HepG2 (cell line): ENCODE results near the gene FDXR. TPM values are rescaled to one million over a fixed set of nuclear protein-coding genes. Genes with fewer than 3 reads are reported as not detected.

Experiments used
- ERF ChIP-seq: IDR thresholded peaks from 2 replicates; pipeline ENCODE4 v1.6.1; 2018; ENCODE audit warnings: missing biosample characterization, missing genetic modification reagents
- FOSL1 ChIP-seq: sonication (generic); formaldehyde crosslinking; IDR thresholded peaks from 2 replicates; pipeline ENCODE4 v1.9.0; 2021; ENCODE audit warnings: missing genetic modification reagents, borderline replicate concordance
- FOXA1 ChIP-seq, 2 experiments: fragments of 450-650 bp in 1 of 2; sonication (generic) in 1 of 2; formaldehyde crosslinking in 1 of 2; IDR thresholded peaks; 2 replicates each; pipeline versions ENCODE4 v1.4.0 to v1.6.1; 2016 to 2020; ENCODE audit warnings: missing genetic modification reagents in 1 of 2
- GTF2F1 ChIP-seq: fragments of 150-350 bp; IDR thresholded peaks from 2 replicates; pipeline ENCODE4 v1.6.1; 2014; ENCODE audit warnings: low read length
- HNRNPH1 ChIP-seq: fragments of 200-400 bp; formaldehyde crosslinking; optimal IDR thresholded peaks from 2 replicates; pipeline ENCODE3; 2017; ENCODE audit warnings: mild to moderate bottlenecking, low read depth, low read length
- NCOR1 ChIP-seq: fragments of 200-600 bp; sonication (generic); IDR thresholded peaks from 2 replicates; pipeline ENCODE4 v1.7.0; 2017; ENCODE audit warnings: antibody characterized with exemption, low read length, borderline replicate concordance
- NFKBIZ ChIP-seq: IDR thresholded peaks from 2 replicates; pipeline ENCODE4 v1.6.1; 2018; ENCODE audit warnings: missing genetic modification reagents, missing compliant biosample characterization
- NPAS2 ChIP-seq: sonication (generic); formaldehyde crosslinking; IDR thresholded peaks from 2 replicates; pipeline ENCODE4 v1.8.0; 2022; ENCODE audit warnings: mild to moderate bottlenecking, missing genetic modification reagents, borderline replicate concordance
- NR1H2 ChIP-seq: sonication (generic); formaldehyde crosslinking; IDR thresholded peaks from 2 replicates; pipeline ENCODE4 v1.8.1; 2022; ENCODE audit warnings: low read depth, missing genetic modification reagents, borderline replicate concordance
- POLR2AphosphoS2 ChIP-seq: IDR thresholded peaks from 2 replicates; pipeline ENCODE4 v1.6.1; 2011; ENCODE audit warnings: low read depth, low read length, improper control_type of control experiment
- PPARG ChIP-seq: conservative IDR thresholded peaks from 2 replicates; pipeline ENCODE4 v1.6.1; 2016; ENCODE audit warnings: missing biosample characterization, missing genetic modification reagents
- REL ChIP-seq: sonication (generic); formaldehyde crosslinking; conservative IDR thresholded peaks from 2 replicates; pipeline ENCODE4 v1.8.0; 2022; ENCODE audit warnings: mild to moderate bottlenecking, missing genetic modification reagents, moderate library complexity
- RXRB ChIP-seq: IDR thresholded peaks from 2 replicates; pipeline ENCODE4 v1.6.1; 2016; ENCODE audit warnings: borderline replicate concordance, missing genetic modification reagents, missing compliant biosample characterization
- SP4 ChIP-seq: sonication (generic); formaldehyde crosslinking; IDR thresholded peaks from 2 replicates; pipeline ENCODE4 v1.8.1; 2023; ENCODE audit warnings: mild to moderate bottlenecking, missing genetic modification reagents
- SRSF1 ChIP-seq: fragments of 200-400 bp; formaldehyde crosslinking; optimal IDR thresholded peaks from 2 replicates; pipeline ENCODE3; 2017; ENCODE audit warnings: mild to moderate bottlenecking, low read depth, low read length, moderate library complexity
- SUZ12 ChIP-seq: fragments of 150-350 bp; IDR thresholded peaks from 2 replicates; pipeline ENCODE4 v1.6.1; 2014; ENCODE audit warnings: low read depth, low read length
- TCF7L2 ChIP-seq: IDR thresholded peaks from 2 replicates; pipeline ENCODE4 v1.6.1; 2011; ENCODE audit warnings: mild to moderate bottlenecking, low read depth, low read length, moderate library complexity
- ZFP36L1 ChIP-seq: sonication (generic); formaldehyde crosslinking; IDR thresholded peaks from 2 replicates; pipeline ENCODE4 v1.8.0; 2022; ENCODE audit warnings: mild to moderate bottlenecking, missing genetic modification reagents, moderate library complexity
- ZNF432 ChIP-seq: sonication (generic); formaldehyde crosslinking; IDR thresholded peaks from 2 replicates; pipeline ENCODE4 v1.5.0; 2020; ENCODE audit warnings: missing genetic modification reagents, mild to moderate bottlenecking, borderline replicate concordance
- ZSCAN29 ChIP-seq: sonication (generic); formaldehyde crosslinking; conservative IDR thresholded peaks from 2 replicates; pipeline ENCODE4 v1.4.0; 2020; ENCODE audit warnings: mild to moderate bottlenecking, missing genetic modification reagents
- polyA plus RNA-seq, 8 experiments: library from polyadenylated mRNA; depleted of rRNA in 3 of 8; stranded (reverse) in 7 of 8; unstranded in 1 of 8; fragments of >200 nt; fragmentation: Illumina TruSeq in 4 of 8; extraction: Trizol in 4 of 8; gene quantifications; 2 replicates each; pipeline versions ENCODE4 v1.2.1 to v1.2.3, GENCODE V29; 2011 to 2016; ENCODE audit warnings: low read depth in 4 of 8, missing spikeins in 1 of 8, mixed read lengths in 1 of 8; ENCODE audit not compliant: insufficient read depth in 1 of 8
- total RNA-seq, 5 experiments: library from RNA; depleted of rRNA; stranded (reverse); fragments of >200 nt; fragmentation: Illumina TruSeq; extraction: Trizol; gene quantifications; 2 replicates each; pipeline ENCODE4 v1.2.3, GENCODE V29; 2016; ENCODE audit warnings: low read depth in 1 of 5
- TF ChIP-seq, protein P1 (sequence below): sonication (generic); formaldehyde crosslinking; IDR thresholded peaks from 2 replicates; pipeline ENCODE4 v1.5.1; 2020; ENCODE audit warnings: missing genetic modification reagents, mild to moderate bottlenecking, borderline replicate concordance
- TF ChIP-seq, protein P2 (sequence below): sonication (generic); formaldehyde crosslinking; IDR thresholded peaks from 2 replicates; pipeline ENCODE4 v1.5.1; 2020; ENCODE audit warnings: missing genetic modification reagents, mild to moderate bottlenecking, borderline replicate concordance
- TF ChIP-seq, protein P3 (sequence below), 2 experiments: IDR thresholded peaks; 2 replicates each; pipeline ENCODE4 v1.6.1; 2011 to 2012; ENCODE audit warnings: low read length in 2 of 2, borderline replicate concordance in 1 of 2, low read depth in 1 of 2, mild to moderate bottlenecking in 1 of 2, moderate library complexity in 1 of 2

FDXR gene
- total and polyA plus RNA-seq, 2 of the 13 experiments (the other 11 are each of a cell fraction or from before 2014, with no cell fraction given), result 23.4 to 116 TPM

DNA sequence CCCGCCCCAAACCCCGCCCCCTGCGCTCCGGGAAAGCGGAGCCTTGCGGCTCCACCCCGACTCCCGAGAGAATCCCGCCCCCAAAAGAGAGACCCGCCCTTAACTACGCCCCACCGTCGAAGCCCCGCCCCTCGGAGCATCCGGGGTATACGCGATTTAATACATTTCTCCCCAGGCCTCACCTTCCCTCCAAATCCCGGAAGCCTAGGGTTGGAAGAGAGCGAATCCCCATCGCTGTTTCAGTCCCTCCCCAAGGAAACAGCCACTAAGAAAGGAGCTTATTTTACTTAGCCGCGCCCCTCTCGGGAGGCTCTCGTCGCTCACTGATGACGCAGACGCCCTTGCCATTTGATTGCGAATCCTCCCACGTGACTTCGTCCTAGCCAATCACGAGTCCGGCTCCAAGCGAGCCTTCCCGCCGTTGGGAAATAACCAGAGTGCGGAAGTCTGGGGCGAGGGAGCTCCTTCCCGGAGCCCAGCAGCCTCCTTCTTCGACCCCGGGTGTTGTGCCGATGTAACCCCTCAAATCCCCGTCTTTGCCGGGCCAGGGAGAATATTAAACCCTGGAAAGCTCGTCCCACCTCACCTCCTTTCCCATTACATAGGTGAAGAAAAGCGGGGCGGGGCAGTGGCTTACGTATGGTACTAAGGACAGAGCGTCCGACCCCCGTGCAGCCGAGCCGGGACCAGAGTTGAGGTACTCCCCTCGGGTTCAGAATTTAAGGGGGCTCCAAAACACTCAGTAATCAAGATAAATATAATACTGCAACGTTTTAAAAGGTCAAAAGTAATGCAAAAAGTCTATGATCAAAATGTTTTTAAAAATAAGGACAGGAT, 461 bp upstream of the FDXR start (continued):
- no peak for TF ChIP-seq TCF7L2
- 0 out of 2 replicates have a peak, but pooled peaks have one; percentile 45 for TF ChIP-seq RXRB (CRISPR knock-in tag)
- no peak for TF ChIP-seq SUZ12
- no peak for TF ChIP-seq REL (CRISPR knock-in tag)
- TF ChIP-seq ZNF432, result no peak
- peak; percentile 35; the same call in 1 of the 2 replicates for TF ChIP-seq NCOR1
- TF ChIP-seq, protein P1, sequence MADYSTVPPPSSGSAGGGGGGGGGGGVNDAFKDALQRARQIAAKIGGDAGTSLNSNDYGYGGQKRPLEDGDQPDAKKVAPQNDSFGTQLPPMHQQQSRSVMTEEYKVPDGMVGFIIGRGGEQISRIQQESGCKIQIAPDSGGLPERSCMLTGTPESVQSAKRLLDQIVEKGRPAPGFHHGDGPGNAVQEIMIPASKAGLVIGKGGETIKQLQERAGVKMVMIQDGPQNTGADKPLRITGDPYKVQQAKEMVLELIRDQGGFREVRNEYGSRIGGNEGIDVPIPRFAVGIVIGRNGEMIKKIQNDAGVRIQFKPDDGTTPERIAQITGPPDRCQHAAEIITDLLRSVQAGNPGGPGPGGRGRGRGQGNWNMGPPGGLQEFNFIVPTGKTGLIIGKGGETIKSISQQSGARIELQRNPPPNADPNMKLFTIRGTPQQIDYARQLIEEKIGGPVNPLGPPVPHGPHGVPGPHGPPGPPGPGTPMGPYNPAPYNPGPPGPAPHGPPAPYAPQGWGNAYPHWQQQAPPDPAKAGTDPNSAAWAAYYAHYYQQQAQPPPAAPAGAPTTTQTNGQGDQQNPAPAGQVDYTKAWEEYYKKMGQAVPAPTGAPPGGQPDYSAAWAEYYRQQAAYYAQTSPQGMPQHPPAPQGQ (CRISPR knock-in tag), result no peak
- no peak for TF ChIP-seq POLR2AphosphoS2
- peak; percentile 63; the same call in 1 of the 2 replicates for TF ChIP-seq GTF2F1
- no peak for TF ChIP-seq FOXA1 (IDR thresholded peaks at IDR 0.05)
- no peak for TF ChIP-seq FOXA1 (CRISPR knock-in tag; IDR thresholded peaks at IDR 0.05)
- no peak for TF ChIP-seq ZSCAN29 (CRISPR knock-in tag)
- TF ChIP-seq ZFP36L1, result peak; percentile 59; the same call in 1 of the 2 replicates
- no peak; the same call in 1 of the 2 replicates for TF ChIP-seq NR1H2
- TF ChIP-seq, protein P2, sequence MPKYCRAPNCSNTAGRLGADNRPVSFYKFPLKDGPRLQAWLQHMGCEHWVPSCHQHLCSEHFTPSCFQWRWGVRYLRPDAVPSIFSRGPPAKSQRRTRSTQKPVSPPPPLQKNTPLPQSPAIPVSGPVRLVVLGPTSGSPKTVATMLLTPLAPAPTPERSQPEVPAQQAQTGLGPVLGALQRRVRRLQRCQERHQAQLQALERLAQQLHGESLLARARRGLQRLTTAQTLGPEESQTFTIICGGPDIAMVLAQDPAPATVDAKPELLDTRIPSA (CRISPR knock-in tag), result no peak
- TF ChIP-seq SP4 (CRISPR knock-in tag), result peak; percentile 98
- 0 out of 2 replicates have a peak, but pooled peaks have one; percentile 42 for TF ChIP-seq PPARG
- TF ChIP-seq ERF (CRISPR knock-in tag), result peak; percentile 72; the same call in 1 of the 2 replicates
- TF ChIP-seq NPAS2 (CRISPR knock-in tag), result no peak
- peak; percentile 60 for TF ChIP-seq SRSF1
- no peak for TF ChIP-seq NFKBIZ (CRISPR knock-in tag)
- TF ChIP-seq, protein P3, sequence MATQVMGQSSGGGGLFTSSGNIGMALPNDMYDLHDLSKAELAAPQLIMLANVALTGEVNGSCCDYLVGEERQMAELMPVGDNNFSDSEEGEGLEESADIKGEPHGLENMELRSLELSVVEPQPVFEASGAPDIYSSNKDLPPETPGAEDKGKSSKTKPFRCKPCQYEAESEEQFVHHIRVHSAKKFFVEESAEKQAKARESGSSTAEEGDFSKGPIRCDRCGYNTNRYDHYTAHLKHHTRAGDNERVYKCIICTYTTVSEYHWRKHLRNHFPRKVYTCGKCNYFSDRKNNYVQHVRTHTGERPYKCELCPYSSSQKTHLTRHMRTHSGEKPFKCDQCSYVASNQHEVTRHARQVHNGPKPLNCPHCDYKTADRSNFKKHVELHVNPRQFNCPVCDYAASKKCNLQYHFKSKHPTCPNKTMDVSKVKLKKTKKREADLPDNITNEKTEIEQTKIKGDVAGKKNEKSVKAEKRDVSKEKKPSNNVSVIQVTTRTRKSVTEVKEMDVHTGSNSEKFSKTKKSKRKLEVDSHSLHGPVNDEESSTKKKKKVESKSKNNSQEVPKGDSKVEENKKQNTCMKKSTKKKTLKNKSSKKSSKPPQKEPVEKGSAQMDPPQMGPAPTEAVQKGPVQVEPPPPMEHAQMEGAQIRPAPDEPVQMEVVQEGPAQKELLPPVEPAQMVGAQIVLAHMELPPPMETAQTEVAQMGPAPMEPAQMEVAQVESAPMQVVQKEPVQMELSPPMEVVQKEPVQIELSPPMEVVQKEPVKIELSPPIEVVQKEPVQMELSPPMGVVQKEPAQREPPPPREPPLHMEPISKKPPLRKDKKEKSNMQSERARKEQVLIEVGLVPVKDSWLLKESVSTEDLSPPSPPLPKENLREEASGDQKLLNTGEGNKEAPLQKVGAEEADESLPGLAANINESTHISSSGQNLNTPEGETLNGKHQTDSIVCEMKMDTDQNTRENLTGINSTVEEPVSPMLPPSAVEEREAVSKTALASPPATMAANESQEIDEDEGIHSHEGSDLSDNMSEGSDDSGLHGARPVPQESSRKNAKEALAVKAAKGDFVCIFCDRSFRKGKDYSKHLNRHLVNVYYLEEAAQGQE (IDR thresholded peaks at IDR 0.05; ENCODE audit: borderline replicate concordance in 1 of 2, low read depth in 1 of 2, low read length in 2 of 2), result no peak; a peak in 1 of 4 replicates
- TF ChIP-seq HNRNPH1, result no peak
- TF ChIP-seq FOSL1, result no peak
